Colon (tissue), 2 donors: ENCODE data around the gene DDX42.
"Not testable (repeated sequence)": the region's sequence is repeated elsewhere in the genome, so short reads cannot be mapped to it uniquely, and the experiment has no call there.

ENCODE experiments used
- FAIRE-seq: peaks from 2 replicates; lab custom pipeline; 2012; peaks lifted over from hg19 to GRCh38; lab: Jason Lieb, UNC
- donor health status: control.
- donor health status: control.

Gene DDX42

DNA sequence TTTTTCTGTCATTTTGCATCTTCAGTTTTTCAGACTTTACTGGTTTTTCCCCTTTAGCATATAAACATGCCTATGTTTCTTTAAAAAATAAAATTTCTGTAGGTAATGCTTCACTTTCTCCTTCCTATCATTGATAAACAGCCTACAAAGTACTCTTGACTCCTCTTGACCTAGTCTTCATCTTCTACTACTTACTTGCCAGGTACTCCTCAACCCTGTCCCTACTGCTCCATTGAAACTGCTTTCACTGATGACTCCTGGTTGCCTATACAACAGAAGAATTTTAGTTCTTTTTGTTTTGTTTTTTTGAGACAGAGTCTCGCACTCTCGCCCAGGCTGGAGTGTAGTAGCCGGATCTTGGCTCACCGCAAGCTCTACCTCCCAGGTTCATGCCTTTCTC lies 7.0 kb downstream of the DDX42 start:
- no peak for FAIRE-seq

DNA sequence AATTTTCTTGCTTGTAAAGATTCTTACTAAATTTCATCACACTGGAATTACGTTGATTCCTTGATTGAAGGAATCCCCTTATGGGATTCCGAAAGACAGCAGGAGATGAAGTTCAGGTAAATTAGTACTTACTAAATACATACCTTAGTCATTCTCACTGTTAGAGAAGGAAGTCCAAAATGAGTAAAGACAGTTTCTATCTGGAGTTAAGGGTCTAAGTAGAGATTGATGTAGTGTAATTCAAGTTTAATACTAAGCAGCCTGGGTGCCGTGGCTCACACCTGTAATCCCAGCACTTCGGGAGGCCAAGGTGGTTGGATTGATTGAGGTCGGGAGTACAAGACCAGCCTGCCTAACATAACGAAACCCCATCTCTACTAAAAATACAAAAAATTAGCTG lies 9.6 kb downstream of the DDX42 start:
- FAIRE-seq = no peak

DNA sequence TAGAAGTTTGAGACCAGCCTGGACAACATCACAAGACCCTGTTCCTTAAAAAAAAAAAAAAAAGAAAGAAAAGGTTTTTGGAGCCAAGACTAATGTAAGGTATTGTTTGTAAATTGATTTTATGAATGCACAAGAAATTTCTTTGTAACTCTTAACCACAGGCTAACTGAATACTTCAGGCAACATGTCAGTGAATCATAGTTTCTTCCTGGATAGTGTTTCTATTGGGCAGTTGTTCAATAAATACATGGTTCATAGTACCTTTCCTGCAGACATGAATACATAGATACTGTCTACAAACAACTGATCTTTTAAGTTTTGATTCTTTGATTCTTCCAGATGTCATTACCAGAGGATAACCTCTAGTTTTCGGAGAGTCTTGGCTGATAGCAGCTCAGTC lies 11.6 kb downstream of the DDX42 start:
- no peak for FAIRE-seq

DNA sequence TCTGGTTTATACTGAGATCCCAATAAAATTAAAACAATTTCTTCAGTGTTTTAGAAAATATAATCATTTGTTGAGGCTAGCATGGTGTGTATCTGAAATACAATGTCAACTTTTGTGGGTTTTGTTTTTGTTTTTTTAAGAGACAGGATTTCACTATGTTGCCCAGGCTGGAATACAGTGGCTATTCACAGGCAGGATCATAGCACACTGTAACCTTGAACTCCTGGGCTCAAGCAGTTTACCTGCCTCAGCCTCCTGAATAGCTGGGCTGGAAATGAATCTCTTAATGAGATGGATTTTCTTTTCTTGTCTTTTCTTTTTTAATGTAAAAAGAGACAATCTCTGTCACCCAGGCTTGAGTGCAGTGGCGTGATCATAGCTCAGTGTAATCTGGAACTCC lies 12.1 kb downstream of the DDX42 start:
- FAIRE-seq = no peak

DNA sequence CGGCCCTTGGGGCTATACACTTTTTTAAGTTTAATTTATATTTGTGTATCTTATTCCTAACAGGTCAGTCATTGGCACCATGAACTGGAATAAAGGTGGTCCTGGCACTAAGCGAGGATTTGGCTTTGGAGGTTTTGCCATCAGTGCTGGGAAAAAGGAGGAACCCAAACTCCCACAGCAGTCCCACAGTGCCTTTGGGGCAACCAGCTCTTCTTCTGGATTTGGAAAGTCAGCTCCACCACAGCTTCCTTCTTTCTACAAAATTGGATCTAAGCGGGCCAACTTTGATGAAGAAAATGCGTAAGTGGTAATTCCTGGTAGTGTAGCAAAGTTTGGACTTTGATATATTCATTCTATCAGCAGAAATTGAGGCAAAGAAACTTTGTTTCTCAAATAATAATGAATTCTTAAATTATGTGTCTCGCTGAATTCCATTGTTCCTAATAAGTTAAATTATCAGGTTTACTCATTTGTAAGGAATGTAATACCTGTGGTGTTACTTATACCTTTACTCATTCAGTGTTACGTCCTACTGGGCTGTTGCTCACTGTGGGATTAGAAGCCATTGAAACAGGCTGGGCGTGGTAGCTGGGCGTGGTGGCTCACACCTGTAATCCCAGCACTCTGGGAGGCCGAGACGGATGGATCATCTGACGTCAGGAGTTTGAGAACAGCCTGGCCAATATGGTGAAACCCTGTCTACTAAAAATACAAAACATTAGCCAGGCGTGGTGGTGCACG lies 13.2 kb downstream of the DDX42 start:
- no peak for FAIRE-seq

DNA sequence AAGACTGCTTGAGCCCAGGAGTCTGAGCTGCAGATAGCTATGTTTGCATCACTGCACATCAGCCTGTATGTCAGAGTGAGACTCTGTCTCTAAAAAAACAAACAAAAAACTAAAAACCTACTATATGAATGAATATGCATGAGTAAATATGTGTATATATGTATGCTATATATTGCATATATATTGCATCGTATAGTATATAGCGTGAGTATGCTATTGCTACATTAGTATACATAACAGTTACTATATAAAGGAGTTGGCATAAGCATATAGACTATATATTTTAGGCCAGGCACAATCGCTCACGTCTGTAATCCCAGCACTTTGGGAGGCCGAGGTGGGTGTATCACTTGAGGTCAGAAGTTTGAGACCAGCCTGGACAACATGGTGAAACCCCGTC lies 16.1 kb downstream of the DDX42 start:
- no peak for FAIRE-seq

DNA sequence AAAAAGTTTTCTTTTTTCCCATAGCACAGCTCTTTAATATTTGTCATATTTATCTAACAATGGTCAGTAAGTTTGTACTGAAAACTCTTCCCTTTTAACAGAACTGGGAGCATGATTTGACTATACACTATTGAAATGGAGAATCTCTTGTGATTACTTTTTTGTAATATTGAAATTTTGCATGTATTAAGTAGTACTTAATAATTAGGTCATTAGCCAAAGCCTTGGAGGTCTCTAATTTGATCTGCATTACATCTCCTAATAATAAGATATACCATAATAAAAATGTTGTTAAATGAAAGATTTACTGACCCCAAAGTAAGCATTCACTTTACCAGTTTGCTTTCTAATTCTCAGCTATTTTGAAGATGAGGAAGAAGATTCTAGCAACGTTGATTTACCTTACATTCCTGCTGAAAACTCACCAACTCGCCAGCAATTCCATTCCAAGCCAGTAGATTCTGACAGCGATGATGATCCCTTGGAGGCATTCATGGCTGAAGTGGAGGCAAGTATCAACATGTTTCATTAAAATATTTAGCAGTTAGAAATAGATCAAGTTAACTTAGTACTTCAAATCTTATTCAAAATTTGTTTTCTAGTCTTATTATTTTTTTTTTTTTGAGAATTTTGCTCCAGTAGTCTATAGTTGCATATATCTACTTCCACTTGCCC lies 18.2 kb downstream of the DDX42 start:
- no peak for FAIRE-seq

DNA sequence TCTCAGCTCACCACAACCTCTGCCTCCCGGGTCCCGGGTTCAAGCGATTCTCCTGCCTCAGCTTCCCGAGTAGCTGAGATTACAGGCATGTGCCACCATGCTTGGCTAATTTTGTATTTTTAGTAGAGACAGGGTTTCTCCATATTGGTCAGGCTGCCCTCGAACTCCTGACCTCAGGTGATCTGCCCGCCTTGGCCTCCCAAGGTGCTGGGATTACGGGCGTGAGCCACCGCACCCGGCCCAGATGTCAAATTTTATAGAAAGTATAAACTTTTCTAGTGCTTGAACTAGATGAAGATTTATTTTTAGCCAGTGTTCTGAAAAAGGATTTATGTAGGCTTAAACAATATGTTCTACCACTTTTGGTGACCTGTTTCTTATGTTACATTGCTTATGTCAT lies 22.4 kb downstream of the DDX42 start:
- FAIRE-seq = not testable (repeated sequence)

DNA sequence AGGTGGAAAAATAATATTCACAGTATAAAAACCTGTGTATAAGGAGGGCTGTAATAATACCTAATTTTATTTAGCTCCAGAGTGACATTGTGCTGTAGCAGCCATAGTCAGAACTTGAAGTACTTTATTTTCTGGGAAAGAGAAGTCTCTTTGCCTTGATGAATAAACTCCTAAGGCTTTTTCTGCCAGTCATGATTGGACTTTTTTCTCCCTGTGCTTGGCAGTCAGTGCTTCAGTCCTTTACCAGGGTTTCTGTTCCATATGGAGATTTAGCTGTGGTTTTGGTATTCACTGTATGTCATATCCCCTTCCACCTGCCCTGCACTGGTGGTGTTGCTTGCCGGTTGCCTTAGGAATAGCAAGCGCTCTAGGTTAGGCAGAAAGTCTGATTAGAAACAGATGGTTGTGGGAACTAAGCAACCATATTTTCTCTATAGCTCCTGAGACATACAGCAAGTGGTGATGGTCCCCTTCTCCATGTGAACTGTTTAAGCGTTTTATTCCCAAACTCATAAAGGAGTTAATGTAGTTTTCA lies 24.7 kb downstream of the DDX42 start:
- no peak for FAIRE-seq

DNA sequence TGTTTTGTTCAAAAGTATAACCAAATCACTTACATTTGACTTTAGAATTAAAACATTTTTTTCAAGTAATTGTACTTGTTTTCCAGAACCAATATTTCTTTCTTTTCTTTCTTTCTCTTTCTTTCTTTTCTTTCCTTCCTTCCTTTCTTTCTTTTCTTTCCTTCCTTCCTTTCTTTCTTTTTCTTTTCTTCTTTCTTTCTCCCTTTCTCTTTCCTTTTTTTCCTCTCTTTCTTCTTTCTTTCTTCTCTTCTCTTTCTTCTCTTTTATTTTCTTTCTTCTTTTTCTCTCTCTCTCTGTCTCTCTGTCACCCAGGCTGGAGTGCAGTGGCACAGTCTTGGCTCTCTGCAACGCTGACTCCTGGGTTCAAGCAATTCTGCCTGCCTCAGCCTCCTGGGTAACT lies 26.8 kb downstream of the DDX42 start:
- no peak for FAIRE-seq

DNA sequence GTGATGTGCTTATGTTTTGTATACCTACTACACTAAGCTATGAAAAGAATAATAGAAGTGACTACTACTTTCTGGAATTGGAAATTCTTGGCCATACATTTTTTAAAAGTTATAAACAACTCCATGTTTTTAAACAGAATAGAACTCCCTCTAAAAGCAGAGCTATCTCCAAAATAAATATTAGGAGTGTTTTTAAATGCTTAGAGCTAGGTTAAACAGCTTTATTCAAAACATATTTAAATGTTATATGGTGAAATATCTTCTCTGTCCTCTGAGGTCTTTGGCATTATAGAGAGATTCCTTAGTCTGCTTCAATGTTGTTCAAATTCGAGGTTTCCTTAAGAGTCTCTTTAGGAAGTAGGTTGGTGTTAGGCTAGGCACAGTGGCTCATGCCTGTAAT lies 30.4 kb downstream of the DDX42 start:
- FAIRE-seq = no peak

DNA sequence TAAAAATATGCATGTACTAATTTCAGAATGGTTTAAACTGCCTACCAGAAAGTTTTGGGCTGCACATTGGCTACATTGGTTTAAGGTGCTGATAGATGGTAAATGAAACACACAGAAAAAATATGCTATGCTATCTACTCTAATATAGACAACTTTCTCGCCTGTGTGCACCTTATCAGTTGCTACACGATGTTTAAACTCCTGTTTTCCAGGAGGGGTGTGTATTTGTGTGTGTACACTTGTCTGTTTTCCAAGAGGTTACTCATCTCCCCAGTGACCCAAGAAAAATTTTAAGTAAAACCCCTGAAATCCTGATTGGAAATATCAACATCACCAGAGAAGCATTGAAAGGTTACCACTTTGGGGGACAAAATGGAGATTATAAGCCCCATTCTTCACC lies 31.6 kb downstream of the DDX42 start:
- FAIRE-seq = no peak

DNA sequence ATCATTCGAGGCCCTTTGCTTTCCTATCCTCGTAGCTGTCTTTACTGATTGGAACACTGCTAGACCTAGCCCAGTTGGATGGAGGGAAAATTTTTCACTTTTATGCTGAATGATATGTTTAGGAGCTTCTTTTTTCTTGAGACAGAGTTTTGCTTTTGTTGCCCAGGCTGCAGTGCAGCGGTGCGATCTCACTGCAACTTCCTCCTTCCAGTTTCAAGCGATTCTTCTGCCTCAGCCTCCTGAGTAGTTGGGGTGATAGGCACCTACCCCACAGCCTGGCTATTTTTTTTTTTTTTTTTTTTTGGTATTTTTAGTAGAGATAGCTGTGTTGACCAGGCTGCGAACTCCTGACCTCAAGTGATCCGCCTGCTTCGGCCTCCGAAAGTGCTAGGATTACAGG lies 36.0 kb downstream of the DDX42 start:
- no peak for FAIRE-seq

DNA sequence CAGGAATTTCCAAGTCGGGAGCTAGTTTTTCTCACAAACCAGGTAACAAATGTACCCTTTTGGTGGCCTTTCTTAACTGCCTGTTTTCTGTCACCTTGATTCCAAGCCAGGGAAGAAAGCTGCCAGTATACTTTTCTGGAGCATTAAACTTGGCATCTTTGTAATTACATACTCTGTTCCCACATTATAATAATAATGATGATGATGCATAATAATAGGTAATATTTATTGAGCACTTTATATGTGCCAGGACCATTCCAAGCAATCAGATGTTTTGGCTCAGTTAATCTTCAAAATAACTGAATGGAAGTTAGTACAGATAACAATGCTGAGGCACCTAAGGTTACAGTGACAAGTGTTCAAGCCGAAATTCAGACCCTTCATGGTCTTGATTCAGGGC lies 42.2 kb downstream of the DDX42 start:
- no peak for FAIRE-seq

DNA sequence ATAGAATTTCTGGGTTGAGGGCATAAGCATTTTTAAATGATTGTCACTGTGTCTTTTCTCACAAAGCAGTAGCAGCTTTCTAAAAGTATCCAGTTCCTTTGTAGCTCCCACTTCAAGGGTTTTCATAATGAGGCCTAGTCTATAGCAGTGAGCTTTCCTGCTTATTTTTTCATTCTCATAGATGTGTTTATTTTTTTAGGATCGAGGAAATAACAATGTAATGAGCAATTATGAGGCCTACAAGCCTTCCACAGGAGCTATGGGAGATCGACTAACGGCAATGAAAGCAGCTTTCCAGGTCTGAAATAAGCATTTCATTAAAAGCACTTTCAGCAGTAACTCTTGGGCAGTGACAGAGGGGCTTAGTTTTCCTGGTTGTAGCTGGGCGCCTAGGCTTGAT lies 42.7 kb downstream of the DDX42 start:
- FAIRE-seq = no peak

DNA sequence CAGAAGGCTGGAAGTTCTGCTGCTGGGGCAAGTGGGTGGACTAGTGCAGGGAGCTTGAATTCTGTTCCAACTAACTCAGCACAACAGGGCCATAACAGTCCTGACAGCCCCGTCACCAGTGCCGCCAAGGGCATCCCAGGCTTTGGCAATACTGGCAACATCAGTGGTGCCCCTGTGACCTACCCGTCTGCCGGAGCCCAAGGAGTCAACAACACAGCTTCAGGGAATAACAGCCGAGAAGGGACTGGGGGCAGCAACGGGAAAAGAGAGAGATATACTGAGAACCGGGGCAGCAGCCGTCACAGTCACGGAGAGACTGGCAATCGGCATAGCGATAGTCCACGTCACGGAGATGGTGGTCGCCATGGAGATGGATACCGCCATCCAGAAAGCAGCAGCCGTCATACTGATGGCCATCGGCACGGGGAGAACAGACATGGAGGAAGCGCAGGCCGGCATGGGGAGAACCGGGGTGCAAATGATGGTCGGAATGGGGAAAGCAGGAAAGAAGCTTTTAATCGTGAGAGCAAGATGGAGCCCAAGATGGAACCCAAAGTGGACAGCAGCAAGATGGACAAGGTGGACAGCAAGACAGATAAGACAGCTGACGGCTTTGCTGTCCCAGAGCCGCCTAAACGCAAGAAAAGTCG lies 43.9 kb downstream of the DDX42 start:
- no peak for FAIRE-seq

DNA sequence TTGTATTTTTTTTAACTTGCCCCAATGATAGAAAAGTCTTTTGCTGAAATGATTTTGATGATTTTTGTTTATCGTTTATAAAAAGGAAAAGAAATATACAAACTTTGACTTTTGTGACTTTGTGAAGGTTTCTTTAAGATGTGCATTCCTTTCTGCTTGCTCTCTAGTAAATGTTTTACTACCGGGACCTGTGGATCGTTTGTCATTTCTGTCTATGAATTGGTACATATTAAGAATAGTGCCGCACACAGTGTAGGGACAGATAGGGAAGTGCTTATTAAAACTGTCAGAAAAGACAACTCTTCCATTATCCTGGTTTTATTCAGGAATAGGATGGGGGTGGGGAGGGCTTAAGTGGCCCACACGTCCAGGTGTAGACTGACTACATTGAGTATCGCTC lies 45.2 kb downstream of the DDX42 start:
- FAIRE-seq = no peak

DNA sequence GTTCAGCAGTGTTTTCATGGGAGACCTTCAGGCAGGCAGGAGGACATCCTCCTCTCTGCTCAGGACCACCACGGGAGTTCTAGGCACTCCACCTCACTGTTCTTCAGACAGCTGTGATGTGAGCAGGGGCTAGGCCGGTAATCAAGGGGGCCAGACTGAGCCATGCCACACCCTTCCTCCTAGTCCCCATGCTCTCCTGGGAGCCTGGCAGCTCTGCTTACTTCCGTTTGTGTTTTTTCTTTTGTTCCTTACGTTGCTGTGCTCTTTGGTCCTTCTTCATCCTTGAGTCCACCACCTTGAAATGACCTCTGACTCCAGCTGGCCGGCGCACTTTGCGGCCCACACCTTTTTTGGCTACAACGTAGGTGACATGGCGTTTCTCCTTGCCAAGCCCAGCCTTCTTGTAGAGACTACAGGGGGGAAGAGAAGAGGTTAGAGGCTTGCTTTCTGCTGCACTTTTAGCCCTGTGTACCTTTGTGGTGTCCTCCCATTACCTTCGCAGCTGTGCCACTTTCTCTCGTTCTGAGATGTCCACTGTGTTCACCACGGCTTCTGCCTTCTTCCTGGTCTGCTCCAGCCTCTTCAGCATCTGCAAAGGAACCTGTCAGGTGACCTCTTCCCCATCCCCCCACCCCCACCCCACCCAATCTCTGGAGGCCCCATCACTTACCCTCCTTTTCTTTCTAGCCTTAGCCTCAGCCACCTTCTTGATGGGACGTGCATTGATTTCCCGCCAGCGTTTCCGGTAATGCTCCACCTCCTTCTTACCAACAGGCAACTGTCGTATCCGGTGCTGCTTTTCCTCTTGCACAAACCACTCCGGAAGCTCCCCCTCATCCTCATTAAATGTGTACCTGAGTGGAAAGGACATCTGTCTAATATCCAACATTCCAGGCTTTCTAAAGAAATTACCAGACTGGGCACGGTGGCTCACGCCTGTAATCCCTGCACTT lies 45.9 kb downstream of the DDX42 start:
- FAIRE-seq = no peak

DNA sequence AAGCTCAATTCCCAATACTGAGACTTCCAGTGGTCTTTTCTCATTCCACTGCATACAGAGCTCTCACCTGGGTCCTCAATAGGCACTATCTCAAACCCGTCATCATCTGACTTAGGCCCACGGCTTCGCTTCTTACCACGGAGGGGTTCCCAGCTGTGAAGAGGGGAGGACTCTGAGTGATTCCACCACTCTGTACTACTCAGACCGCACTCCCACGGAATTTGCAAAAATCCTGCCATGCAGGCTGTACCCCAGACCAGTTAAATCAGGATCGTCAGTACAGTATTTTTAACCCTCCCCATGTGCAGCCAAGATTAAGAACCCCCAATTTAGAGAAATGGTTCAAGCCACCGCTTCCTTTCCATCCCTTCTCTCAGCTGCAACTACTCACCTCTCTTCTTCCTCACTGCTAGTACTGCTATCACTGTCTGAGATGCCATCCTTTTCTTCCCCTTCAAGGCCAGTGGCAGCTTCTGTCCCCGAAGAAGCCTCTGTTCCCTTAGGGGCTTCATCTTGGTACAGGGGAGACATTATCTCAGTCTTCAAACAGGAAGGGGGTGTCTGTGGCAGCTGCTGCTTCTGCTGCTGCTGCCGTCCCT lies 47.1 kb downstream of the DDX42 start:
- FAIRE-seq = no peak

DNA sequence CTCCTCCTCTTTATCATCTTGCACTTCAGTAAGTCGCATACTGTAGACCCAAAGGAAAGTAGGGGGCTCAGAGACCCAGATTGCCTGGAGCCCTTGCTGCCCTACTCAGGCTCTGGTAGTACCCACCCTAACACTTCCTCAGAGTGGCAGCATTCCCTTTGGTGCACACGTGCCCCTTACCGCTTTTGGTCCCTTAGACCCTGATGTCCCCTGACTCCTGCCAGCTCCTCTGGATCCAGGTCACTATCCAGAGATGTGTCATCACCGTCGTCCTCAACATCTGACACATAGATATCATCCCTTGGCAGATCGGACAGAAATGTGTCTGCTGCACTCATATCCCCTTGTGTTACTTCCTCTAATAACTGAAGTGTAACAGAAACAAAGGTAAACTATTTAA lies 47.8 kb downstream of the DDX42 start:
- no peak for FAIRE-seq

DNA sequence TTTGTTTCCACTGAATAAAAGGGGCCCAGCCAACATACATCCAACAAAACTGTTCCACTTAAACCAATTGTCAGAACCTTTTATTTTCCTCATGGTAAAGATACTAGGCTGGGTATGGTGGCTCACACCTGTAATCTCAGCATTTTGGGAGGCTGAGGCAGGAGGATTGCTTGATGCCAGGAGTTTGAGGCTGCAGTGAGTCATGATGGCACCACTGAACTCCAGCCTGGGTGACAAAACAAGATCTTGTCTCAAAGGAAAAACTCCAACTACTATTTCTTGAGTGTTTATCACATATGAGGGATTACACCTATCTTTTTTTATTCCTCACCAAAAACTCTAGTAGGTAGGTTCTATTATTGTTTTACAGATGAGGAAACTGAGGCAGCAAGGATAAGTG lies 48.6 kb downstream of the DDX42 start:
- FAIRE-seq = no peak
